B cell (primary cell): ENCODE measurements around the gene SYCP2.

ENCODE experiments used
- EZH2 ChIP-seq: IDR thresholded peaks from 2 replicates; pipeline ENCODE4 v1.6.1; 2012; ENCODE audit warnings: borderline replicate concordance, low read depth, mild to moderate bottlenecking, moderate library complexity, low read length; ENCODE audit not compliant: insufficient read depth, poor library complexity, severe bottlenecking
- TF ChIP-seq, protein P1 (sequence below): fragments of 200-600 bp; IDR thresholded peaks from one replicate; pipeline ENCODE4 v1.8.0; 2022; ENCODE audit warnings: antibody characterized with exemption, mild to moderate bottlenecking

DNA sequence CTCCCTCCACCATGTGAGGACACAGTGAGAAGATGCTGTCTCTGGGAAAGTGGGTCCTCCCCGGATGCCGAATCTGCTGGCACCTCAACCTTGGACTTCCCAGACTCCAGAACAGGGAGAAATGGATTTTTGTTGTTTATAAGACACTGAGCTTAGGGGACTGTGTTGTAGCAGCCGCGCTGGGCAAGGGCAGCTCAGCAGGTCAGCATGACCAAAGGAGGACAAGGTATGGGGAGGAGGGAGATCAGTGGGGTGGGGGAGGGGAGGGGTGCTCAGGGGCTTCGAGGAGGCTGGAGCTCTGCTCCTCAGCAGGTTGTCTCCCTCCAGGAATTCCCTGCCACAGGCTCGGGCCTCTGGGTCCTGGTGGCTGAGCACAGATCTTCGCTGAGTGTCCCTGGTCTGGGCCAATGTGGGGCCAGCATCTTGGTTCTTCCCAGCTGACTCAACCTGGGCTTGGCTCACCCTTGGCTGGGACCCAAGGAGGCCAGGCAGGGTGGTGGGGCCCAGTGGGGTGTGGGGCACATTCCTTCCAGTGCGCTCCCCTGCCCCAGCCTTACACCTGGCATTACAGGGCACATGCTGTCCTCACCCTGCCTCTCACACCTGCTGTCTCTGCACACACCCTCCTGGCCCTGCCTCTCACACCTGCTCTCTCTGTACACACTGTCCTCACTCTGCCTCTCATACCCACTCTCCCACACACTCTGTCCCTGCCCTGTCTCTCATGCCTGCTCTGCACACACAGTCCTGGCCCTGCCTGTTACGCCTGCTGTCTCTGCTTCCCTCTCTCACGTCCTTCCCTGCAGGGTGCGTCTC is 107.3 kb downstream of the SYCP2 start:
- TF ChIP-seq, protein P1, sequence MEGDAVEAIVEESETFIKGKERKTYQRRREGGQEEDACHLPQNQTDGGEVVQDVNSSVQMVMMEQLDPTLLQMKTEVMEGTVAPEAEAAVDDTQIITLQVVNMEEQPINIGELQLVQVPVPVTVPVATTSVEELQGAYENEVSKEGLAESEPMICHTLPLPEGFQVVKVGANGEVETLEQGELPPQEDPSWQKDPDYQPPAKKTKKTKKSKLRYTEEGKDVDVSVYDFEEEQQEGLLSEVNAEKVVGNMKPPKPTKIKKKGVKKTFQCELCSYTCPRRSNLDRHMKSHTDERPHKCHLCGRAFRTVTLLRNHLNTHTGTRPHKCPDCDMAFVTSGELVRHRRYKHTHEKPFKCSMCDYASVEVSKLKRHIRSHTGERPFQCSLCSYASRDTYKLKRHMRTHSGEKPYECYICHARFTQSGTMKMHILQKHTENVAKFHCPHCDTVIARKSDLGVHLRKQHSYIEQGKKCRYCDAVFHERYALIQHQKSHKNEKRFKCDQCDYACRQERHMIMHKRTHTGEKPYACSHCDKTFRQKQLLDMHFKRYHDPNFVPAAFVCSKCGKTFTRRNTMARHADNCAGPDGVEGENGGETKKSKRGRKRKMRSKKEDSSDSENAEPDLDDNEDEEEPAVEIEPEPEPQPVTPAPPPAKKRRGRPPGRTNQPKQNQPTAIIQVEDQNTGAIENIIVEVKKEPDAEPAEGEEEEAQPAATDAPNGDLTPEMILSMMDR: no peak
- no peak for TF ChIP-seq EZH2
